Uterus (tissue), 2 donors: ENCODE results near the gene ADIPOR2.

ENCODE experiments used
- POLR2A ChIP-seq, 2 donors: fragments of 450-650 bp; IDR thresholded peaks; one replicate each; pipeline ENCODE4 v1.6.1; 2016; ENCODE audit warnings: antibody characterized with exemption in 2 of 2, mild to moderate bottlenecking in 1 of 2, moderate library complexity in 1 of 2
- TF ChIP-seq, protein P1 (sequence below), 4 experiments: fragments of 200-600 bp in 2 of 4; fragments of 450-650 bp in 2 of 4; sonication (generic) in 2 of 4; IDR thresholded peaks; one replicate each; pipeline ENCODE4 v1.5.1; 2016 to 2019; ENCODE audit warnings: antibody characterized with exemption in 4 of 4, mild to moderate bottlenecking in 2 of 4, moderate library complexity in 1 of 4

DNA sequence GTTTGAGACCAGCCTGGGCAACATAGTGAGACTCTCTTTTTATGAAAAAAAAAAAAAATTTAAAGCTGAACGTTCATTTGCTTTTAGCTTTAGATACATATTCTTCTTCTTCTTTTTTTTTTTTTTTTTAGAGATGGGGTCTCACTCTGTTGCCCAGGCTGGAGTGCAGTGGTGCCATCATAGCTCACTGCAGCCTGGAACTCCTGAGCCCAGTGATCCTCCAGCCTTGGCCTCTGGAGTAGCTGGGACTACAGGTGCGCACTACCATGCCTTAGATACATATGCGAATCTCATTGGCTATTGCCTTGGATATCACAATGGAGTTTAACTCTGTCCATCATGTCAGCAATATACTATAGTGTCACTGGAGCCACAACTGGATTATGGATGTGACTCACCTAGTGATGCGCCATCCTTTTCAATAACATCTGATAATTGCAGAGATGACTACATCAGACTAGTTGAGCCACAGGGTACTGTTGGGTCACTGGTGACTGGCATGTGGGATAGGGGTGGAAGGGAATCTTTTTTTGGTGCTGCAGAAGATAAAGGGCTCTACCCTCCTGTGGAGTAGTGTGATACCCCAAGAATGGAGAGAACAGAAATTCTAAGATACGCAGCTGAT is 2.7 kb upstream of the ADIPOR2 start:
- TF ChIP-seq, protein P1, sequence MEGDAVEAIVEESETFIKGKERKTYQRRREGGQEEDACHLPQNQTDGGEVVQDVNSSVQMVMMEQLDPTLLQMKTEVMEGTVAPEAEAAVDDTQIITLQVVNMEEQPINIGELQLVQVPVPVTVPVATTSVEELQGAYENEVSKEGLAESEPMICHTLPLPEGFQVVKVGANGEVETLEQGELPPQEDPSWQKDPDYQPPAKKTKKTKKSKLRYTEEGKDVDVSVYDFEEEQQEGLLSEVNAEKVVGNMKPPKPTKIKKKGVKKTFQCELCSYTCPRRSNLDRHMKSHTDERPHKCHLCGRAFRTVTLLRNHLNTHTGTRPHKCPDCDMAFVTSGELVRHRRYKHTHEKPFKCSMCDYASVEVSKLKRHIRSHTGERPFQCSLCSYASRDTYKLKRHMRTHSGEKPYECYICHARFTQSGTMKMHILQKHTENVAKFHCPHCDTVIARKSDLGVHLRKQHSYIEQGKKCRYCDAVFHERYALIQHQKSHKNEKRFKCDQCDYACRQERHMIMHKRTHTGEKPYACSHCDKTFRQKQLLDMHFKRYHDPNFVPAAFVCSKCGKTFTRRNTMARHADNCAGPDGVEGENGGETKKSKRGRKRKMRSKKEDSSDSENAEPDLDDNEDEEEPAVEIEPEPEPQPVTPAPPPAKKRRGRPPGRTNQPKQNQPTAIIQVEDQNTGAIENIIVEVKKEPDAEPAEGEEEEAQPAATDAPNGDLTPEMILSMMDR (IDR thresholded peaks at IDR 0.05), result no peak
- no peak for TF ChIP-seq POLR2A (IDR thresholded peaks at IDR 0.05)
